ENCODE data around the gene NGF.

The NGF gene

DNA sequence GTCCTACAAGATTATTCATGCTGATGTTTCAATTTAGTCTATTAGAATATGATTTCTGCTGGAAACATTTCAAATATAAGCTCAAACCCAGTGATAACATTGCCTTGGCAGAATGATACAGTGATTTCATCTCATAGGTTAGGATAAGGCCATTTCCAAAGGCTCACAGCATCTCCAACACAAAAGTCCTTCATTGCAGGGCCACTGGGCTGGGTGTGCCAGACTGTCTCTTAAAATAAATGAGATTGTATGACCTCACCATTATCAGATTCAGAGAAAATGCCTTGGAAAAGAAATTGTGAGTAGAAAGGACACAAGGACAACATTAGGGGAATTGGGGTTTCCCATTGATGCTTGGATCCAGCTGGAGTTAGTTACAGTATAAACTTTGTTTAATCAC, 30.4 kb downstream of the NGF start:
- no peak for DNase-seq

DNA sequence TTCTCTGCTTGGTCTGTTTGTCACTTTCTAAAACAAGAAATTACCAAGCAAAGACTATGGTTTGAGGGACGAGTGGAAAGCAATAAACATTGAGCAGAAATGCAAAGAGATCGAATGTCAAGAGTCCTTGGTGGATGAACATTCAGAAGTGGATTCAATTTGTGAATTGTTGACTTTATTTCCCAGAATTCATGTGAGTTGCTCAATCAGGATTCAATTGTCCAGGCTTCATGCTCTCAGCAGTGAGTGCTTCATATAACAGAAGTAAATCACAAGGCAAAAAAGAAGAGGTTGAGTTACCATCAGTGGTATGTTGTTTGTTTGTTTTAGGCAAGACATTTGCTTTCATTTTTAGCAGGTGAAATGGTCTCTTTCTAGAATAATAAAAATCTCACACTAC, 31.9 kb downstream of the NGF start:
- DNase-seq: peak; percentile 73

DNA sequence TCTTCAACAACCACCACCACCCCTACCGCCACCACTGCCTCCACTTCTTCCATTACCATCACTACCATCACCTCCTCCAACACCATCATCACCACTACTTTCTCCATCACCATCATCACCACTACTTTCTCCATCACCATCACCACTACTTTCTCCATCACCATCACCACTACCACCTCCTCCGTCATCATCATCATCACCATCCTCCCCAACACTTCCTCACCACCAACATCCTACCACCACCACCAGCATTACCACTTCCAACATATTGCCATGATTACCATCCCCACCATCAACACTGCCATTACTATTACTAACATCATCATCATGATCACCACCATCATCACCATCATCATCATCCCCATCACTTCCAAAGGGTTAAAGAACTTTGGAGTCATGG, 34.7 kb downstream of the NGF start:
- DNase-seq: no peak

DNA sequence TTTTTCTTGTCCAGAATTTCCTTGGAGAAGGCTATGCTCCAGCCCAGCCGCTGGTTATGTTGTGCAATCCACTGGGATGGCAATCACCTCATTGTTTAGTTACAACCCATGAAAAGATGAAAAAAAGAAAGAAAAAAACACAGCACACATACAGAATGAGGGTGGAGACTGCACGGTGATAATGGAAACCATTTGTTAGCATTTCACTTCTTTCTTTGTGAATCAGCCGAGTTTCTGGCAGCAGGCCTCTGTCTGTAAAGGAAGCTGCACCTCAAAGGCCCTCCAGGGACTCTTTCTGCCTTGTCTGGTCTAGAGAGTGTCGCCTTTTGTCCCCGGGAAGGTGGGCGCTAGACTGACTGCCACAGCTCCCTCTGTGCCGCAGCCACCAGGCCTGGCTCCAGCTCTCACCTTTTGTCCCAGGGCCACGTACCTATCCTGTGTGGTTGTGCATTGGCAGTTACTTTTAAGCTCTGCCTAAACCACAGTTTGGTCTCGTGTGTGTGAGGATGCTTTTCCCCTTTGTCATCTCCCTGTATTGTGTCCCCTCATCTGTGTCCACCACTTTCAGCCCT, 35.6 kb downstream of the NGF start:
- no peak for DNase-seq

DNA sequence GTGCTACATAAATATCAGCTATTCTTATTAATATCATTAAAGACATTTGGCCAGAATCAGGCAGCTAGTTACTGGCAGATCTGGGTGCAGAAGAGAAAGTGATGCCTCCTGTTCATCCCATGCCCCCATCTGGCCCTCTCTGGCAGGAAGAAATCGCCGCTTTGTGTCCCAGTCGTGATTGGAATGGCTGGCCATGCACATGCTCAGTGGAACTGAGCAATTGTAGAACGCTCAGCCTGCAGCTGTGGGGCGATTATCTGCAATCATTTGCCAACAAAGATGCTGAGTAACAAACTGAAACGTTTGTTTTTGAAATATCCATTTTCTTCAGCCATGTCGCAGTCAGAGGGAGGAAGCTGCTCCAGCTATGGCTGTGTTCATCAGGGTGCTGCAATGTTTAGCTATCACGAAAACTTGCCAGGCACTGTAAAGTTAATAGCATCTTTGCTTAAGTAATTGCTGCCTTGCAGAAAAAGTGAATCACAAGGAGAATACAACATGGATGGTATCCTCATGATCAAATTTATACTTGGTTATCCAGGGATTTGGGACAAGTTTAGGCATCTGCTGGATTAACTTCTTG, 36.5 kb downstream of the NGF start:
- no peak for DNase-seq

DNA sequence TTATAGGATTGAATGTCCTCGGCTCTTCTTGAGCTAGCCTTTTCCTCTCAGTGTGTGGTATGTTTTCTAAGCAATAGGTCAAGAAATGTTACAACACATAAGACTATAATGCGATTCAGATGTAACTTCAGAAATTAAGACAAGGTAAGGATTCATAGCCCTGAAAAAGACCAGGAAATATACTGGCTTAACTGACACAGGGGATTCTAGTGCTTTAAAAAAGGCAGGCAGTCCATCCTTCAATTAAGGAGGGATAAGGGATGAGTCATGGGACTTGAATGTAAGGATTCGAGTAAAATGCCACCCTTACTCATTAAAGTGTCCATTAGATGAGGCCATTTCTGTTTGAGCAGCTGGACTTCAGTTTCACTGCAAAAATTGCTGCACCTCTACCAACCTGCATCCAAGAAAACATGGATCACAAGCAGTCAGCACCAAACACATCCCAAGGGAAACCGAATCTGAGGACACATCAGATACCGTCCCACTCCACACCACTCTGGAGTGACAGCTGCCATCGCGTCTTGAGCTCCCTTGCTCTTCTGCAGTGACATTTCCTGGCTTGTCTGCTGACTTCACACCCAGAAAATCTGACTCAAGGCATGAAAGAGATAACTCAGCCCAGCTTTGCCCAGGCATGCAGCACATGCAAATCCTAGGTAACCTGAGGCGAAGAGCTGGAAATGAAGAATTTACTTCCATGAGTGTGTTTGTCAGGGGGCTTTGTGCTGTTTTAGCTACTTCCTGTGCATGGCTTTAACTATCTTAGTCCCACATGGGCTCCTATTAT, 37.8 kb downstream of the NGF start:
- no peak for DNase-seq

DNA sequence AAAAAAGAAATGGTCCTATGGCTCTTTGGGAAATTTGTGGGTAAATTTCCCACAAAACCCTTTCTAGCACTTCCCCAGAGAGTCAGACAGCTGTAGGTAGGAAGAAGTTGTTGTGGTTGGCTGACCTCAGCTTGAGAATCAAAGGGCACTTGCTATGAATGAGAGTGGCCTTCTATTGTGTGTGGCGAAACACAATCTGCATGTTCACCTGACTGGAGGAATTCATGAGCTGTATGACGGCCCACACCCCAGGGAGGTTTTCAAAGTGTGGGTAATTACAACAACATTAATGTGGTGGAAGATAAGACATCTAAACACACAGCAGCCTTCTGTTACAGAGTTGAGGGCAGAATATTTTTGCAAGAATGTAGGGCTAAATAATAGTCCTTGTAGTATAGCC, 38.8 kb downstream of the NGF start:
- DNase-seq: no peak

DNA sequence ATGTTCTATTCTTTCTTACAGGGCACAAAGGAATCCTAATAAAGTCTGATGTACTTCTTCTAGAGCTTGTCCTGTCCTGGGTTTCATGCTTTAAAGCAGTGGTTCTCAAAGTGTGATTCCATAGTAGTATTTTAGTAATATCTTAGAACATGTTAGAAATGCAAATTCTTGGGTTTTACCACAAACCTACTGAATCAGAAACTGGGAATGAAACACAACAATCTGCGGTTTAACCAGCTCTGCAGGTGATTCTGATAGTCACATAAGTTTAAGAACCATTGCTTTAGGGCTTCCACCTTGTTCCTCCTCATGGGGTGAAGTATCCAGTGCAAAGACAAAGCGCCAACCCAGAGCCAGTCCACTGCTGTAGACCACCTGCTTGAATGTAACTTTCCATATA, 41.1 kb downstream of the NGF start:
- no peak for DNase-seq

DNA sequence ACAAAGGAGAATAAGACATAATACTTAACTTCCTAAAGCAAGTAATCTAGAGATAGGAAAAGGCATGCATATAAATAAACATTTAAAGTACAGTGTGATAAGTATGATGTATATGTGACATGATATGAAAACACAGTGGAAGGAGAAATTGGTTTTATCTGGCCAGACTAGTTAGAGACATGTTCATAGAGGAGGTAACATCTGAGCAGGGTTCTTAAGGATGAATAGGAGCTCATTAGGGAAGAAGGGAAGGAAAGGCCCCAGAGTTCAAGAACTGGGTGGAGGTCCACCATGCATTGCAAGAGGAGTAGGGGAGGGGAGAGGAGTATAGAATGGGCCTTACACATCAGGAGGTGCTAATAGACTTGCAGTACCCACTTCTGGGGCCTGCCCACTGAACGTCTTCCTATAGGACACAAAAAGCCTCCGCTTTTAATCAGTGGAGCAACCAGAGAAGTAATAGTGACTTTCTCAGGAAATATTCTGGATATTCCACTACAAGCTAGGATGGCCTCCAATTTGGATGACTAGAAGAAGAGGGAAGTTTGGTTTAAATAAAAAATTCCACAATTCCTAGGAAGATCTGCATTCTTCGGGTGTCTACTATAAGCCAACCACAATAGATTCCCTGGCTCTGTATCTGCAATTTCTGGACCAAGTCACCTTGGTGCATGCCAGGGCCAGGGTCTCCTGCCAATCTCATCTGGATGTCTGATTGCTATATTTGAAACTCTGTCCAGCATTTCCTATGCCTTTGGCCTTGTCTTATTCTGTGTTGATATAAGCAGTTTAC, 41.9 kb downstream of the NGF start:
- DNase-seq: no peak

DNA sequence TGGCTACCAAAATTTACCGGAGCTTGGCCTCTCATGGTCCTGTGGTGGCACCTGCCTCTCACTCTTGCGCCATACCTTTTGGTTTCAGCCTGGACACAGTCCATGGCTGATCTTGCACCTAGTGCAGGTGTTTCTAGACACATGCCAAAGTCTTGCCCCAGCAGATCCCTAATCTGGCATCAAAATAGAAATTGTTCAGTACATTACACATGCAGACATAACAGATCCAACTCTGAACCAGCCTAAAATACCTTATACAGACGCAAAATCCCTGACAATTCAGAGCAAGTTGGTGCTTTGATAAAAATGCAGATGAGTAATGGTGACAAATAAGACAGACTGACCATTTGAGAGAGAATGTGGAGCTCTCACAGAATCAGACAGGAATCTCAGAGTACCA, 44.1 kb downstream of the NGF start:
- no peak for DNase-seq

DNA sequence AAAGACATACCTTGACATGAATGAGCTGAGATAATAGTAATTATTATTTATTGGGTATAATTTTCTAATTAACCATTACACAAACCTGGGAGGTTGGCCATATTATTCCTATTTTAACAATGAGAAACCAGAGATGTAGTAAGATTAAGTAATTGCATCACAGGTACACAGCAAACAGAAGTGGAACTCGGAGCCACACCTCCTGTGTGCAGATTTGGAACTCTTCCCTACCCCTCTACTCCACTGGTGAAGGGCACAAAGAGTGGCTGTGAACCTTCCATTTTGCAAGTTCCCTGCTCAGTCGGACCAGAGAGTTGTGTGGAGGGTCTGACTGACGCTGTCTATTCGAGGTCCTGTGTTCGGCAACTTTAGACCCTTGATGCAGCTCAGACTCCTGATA, 45.0 kb downstream of the NGF start:
- DNase-seq: no peak

DNA sequence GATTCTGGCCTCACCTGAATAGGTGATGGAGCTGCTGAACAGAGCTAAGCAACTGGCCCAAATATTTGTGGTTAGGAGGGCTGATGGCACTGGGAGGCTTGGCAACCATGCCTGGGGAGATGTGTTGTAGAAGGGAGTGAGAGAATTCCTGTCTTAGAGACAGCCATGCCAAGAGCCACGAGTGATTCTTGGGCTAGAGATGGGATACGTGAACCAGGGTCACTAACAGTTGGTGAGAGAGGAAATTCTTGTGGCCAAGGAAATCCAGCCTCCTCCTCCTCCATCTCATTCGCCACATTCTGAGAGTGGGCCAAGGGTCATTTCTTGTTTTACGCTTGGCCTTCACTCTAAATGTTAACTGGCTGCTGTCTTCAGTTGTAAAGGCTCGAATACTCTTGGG, 46.3 kb downstream of the NGF start:
- DNase-seq: no peak

DNA sequence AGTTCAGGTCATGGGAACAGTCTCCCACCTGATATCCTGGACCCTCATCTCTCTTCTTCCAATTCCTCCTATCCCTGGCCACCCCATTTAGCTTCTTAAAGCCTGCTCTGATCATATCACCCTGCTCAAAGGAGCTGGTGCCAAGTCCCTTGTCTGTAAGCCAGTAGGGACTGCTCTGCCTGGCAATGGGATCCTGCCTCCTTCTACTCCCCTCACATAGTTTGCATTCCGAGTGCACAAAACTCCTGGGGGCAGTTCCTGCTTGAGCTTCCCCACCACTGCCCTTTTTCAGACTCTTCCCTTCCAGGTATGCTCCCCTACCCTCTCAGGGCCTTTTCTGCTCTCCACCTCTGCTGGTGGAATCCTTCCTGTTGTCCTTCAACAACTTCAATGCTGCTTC, 48.1 kb downstream of the NGF start:
- DNase-seq: no peak

DNA sequence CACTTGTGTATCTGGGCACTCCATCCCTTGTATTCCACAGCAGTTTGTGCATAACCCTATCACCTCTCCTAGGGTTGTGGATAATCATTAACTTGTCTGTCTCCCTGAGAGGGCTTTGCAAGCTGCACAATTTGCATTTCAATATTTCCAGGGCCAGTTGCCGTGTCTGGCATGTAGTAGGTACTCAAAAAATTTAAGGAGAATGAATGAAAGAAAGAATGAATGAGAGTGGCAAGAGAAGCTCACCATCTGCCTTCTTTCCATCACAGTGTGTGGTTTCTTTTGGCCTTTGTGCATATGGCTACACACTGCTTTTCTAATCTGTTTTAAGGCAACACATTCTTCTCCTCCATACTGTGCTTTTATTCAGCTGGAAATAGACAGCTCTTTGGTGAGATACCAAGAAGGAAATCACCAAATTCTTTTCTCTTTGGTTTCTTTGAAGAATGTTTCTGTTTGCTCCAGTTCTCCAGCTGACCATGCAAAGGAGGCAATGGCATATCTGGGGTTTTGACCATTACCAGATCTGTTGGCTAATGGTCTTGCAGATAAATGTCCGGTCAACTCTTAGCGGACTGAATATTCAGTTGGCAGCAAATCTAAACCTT, 49.4 kb downstream of the NGF start:
- DNase-seq: no peak

DNA sequence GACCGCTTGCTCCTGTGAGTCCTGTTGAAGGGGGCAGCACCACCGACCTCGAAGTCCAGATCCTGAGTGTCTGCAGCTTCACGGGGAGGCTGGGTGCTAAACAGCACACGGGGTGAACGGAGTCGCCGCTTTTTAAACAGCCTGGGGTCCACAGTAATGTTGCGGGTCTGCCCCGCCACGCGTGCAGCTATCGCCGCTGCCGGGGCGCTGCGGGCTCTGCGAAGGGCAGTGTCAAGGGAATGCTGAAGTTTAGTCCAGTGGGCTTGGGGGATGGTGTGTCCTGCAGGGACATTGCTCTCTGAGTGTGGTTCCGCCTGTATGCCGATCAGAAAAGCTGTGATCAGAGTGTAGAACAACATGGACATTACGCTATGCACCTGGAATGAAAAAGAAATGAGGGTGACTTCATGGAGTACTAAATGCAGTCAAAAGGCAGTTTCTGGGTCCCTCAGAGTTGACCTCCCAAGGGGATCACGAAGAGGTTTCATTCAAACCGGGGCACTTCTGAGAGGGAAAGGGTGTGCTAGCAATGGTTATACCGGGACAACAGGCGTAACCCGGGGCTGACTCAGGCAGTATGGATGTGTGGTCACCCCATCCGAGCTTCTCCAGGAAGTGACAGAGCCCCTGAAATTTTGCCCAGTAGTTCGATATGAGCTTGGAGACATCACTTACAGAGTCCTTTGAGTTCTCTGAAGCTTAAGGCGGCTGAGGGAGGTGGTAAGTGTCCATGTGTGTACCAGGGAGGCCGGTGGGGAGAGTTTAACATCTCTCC, 51.4 kb downstream of the NGF start:
- no peak for DNase-seq

DNA sequence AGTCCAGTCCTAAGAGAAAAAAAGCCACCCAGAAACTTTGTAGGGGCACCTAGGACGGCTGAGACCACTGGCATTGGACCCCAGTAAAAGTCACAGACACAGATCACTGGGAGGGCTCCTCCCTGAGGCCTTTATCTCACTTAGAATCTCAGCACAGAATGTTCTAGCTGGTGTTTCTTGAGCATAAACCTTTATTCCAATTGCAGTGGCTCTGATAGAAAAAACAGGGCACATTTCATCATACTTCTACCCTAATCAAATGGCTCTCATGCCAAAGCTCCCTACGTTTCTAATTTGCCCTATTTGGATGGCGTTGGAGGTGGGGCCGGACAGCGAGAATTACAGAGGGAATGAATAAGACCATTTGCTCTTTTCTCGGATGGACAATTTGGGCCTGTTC, 53.8 kb downstream of the NGF start:
- no peak for DNase-seq

DNA sequence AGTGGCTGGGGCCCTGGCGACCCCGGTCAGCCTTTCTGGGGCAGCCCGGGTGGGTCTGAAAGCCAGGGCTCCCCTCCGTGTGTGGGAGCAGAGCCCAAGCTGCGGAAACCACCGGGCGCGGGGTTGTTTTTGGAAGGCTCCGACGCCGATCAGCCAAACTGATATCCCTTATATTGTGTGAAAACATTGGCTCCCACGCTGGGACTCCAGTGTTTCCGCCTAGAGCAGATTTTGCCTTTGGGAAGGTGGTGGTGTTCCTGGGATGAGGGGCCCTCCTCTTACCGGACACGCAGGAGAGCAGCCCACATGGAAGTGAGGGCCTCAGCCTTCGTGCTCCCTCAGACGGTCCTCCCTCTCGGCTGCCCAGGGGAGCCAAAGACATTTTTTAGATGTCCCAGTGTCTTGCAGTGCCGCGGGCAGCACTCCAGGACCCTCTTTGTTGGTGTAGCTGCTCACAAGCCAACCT, 54.3 kb downstream of the NGF start:
- no peak for DNase-seq

DNA sequence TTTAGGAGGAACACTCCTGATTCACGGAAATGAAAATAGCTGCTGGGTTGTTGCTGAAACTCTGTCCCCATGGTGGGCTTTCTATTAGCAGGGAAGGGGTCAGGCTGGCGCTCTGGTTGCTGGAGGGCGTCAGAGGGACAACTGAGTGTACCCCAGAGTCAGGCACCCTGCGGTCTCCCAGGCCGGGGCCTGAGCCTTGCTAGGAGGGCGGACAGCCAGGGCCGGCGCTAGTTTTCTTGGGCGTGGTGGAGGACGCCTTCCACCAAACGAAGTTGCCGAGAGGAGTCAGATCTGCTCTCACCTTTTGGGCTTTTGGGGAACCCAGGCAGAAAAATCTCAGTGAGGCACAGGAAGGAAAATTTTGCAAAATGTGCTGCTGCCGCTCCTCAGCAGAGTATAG, 54.8 kb downstream of the NGF start:
- DNase-seq: no peak

DNA sequence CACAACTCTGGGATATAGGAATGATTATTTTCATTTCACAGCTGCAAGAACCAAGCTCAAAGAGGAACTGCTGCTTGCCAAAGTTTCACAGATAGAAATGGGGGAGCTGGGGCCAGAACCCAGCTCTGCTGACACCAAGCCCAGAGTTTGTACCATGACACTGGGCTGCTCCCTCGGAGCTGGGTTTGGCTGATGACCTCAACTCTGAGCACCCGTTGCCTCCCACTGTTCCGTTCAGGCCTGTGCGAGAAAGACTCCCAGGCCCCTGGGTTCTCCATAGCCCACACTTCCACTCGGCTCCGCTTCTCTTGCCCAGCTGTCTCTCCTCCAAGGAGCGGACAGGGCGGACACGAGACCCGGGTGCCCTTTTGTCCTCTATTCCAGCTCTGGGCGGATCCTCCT, 55.2 kb downstream of the NGF start:
- no peak for DNase-seq

DNA sequence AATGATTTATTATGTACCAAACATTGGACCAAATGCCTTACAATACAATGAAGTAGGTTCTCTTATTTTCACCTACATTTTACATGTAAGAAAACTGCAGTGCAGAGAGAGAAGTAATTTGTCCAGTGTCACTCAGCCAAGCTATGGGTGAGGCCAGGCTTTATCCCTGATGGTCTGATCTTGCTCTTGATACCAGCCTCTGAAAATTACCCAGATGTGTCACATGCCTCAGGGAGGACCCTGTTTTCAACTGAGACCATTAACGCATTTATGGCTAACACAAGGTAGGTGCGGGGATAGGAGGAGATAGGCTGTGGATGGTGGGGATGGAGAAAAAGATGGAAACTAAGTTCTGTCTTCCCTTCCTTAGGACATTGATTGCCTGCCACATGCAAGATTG, 56.9 kb downstream of the NGF start:
- DNase-seq: no peak

DNA sequence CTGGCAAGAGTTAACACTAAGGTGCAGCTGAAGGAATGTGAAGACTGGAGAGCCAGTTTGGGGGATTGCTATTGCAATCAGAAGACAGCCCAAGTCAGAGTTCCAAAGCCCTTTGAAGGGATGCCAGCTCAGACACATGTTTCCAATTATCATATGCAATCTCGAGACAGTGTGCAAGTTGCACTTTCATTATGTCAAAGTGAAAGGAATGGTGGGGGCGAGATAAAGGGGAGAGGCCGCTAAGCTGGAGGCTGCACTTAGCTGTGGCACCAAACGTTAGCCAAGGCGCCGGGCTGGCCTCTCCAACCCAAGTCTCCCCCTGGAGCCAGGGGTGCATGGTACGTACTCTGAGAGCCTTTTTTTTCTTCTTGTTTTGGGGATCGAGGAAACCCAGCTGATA, 58.0 kb downstream of the NGF start:
- no peak for DNase-seq

DNA sequence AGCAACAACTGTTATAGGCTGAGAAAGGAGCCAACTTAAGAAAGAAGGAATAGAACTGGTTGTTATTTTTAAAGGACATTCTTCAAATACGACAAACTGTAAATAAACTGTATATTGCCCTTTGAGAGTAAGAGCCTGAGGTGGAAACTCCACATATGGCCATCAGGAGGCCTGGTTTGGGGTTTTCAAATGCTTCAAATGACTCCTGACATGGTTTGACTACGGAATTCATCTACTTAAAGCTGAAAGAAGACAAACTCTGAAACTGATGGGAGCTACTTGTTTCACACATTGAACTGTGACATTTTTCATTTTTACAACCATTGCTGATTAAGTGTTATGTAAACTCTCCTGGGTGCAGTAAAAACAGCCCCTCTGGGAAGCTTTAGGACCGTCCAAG, 59.8 kb downstream of the NGF start:
- no peak for DNase-seq

DNA sequence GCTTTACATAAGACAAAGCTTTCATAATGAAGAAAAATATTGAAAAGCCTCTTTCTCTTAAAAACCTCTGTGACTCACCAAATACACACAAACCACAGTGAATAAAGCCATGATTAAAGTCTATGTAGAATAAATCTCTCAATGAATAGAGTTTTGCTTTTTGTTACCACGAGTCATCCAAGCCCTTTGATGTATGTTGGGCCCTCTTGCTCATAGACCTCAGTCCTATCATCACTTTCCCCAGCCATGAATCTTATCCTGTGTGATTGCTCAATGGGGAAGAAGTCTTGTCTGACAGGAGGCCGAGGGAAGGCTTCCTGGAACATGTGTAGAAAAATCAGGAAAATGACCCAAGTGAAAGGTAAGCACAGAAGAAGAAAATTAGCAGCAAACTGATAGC, 60.8 kb downstream of the NGF start:
- DNase-seq: no peak
